Measurements from ENCODE around the gene GMPR2. TPM values are rescaled to one million over a fixed set of nuclear protein-coding genes. Genes with fewer than 3 reads are reported as not detected.

GMPR2 gene
- total and polyA plus RNA-seq, 2 experiments from 2014 or later: 69.6 to 83.4 TPM

GRCh38 chr14:24273422-24273998 is 40.8 kb downstream of the GMPR2 start:
- H3K4me3 ChIP-seq: no peak overlapping the region
- H3K9me2 ChIP-seq (replicated peaks; ENCODE audit: insufficient read depth): no peaks in the 10 kb centered on the region
- no peaks in the 10 kb centered on the region for H3K9me3 ChIP-seq (ENCODE audit: low read depth)
- H3K36me3 ChIP-seq (replicated peaks; ENCODE audit: insufficient read depth, low read depth): no peaks in the 10 kb centered on the region
- H3K27me3 ChIP-seq: no peaks in the 10 kb centered on the region
- WGBS (ENCODE audit: low lambda C conversion rate, missing lambda C conversion rate): 58% methylated on average over 3 of the region's 3 CpGs
- no peak for TF ChIP-seq CTCF (IDR thresholded peaks at IDR 0.05; ENCODE audit: poor library complexity)
- H3K27ac ChIP-seq: no peak overlapping the region
- H4K20me1 ChIP-seq (ENCODE audit: insufficient read depth, poor library complexity, severe bottlenecking): no peaks in the 10 kb centered on the region
- H3K79me2 ChIP-seq: peaks cover 17% of the 10 kb centered on the region
- H3K4me2 ChIP-seq: no peak overlapping the region
- peaks cover 6% of the 10 kb centered on the region for H3K4me1 ChIP-seq (ENCODE audit: insufficient read depth)
- H2AFZ ChIP-seq: no peak overlapping the region
- no peak for DNase-seq (ENCODE audit: low spot score)

- TF ChIP-seq CTCF (IDR thresholded peaks at IDR 0.05; ENCODE audit: poor library complexity) (no peak), EZH2 (IDR thresholded peaks at IDR 0.05; ENCODE audit: borderline replicate concordance) (no peak), EZH2phosphoT487 (IDR thresholded peaks at IDR 0.05; ENCODE audit: low read depth, severe bottlenecking, unreplicated experiment) (no peak)
- 81% methylated on average over 3 of the region's 3 CpGs for WGBS (ENCODE audit: low lambda C conversion rate, missing lambda C conversion rate)
- no peaks in the 10 kb centered on the region for H4K20me1 ChIP-seq (ENCODE audit: insufficient read depth, poor library complexity, severe bottlenecking)
- no peak overlapping the region for H2AFZ ChIP-seq
- no peak overlapping the region for H3K4me3 ChIP-seq
- no peaks in the 10 kb centered on the region for H3K9me2 ChIP-seq (replicated peaks; ENCODE audit: insufficient read depth)
- no peak for DNase-seq (ENCODE audit: low spot score)
- H3K9me3 ChIP-seq (ENCODE audit: low read depth): no peaks in the 10 kb centered on the region
- peaks cover 6% of the 10 kb centered on the region for H3K4me1 ChIP-seq (ENCODE audit: insufficient read depth)
- H3K4me2 ChIP-seq: no peak overlapping the region
- H3K36me3 ChIP-seq (replicated peaks; ENCODE audit: insufficient read depth, low read depth): no peaks in the 10 kb centered on the region
- peaks cover 17% of the 10 kb centered on the region for H3K79me2 ChIP-seq
- no peaks in the 10 kb centered on the region for H3K27me3 ChIP-seq
- H3K27ac ChIP-seq: no peak overlapping the region
Measured at GRCh38 chr14:24274101-24274543, 41.4 kb downstream of the GMPR2 start.

- peaks cover 2% of the 10 kb centered on the region for H3K4me1 ChIP-seq (ENCODE audit: insufficient read depth)
- no peaks in the 10 kb centered on the region for H4K20me1 ChIP-seq (ENCODE audit: insufficient read depth, poor library complexity, severe bottlenecking)
- H3K79me2 ChIP-seq: peaks cover 16% of the 10 kb centered on the region
- 94% methylated on average over 6 of the region's 6 CpGs for WGBS (ENCODE audit: low lambda C conversion rate, missing lambda C conversion rate)
- no peak overlapping the region for H3K4me2 ChIP-seq
- H3K9me2 ChIP-seq (replicated peaks; ENCODE audit: insufficient read depth): no peaks in the 10 kb centered on the region
- no peaks in the 10 kb centered on the region for H3K36me3 ChIP-seq (replicated peaks; ENCODE audit: insufficient read depth, low read depth)
- H2AFZ ChIP-seq: no peak overlapping the region
- no peak overlapping the region for H3K4me3 ChIP-seq
- H3K9me3 ChIP-seq (ENCODE audit: low read depth): no peaks in the 10 kb centered on the region
- H3K27ac ChIP-seq: no peak overlapping the region
- TF ChIP-seq EZH2phosphoT487 (IDR thresholded peaks at IDR 0.05; ENCODE audit: low read depth, severe bottlenecking, unreplicated experiment): no peak
- no peak for TF ChIP-seq CTCF (IDR thresholded peaks at IDR 0.05; ENCODE audit: poor library complexity)
- no peak for TF ChIP-seq EZH2 (IDR thresholded peaks at IDR 0.05; ENCODE audit: borderline replicate concordance)
- H3K27me3 ChIP-seq: no peaks in the 10 kb centered on the region
- no peak for DNase-seq (ENCODE audit: low spot score)
Measured at GRCh38 chr14:24277071-24277470, 44.3 kb downstream of the GMPR2 start.

All from hepatocyte (in vitro differentiated cells).